Germinal center (tissue), 1 donor: ENCODE results near the gene NUDT9.
"Not testable (repeated sequence)": the region's sequence is repeated elsewhere in the genome, so short reads cannot be mapped to it uniquely, and the experiment has no call there.

ENCODE experiments used
- DNase-seq: peaks from one replicate; pipeline ENCODE4 v3.0.0; 2012; ENCODE audit warnings: mixed read lengths, low spot score

The NUDT9 gene

GRCh38 chr4:87422104-87423052 is at the start of gene NUDT9:
NUDT9 (plus strand) TSS chr4:87422573; CDS start chr4:87422906, 333 bp downstream.
- DNase-seq = peak; percentile 84

- DNase-seq = peak; percentile 19
Observed at GRCh38 chr4:87375719-87376291, 46.6 kb upstream of the NUDT9 start.

GRCh38 chr4:87377816-87378215 is 44.6 kb upstream of the NUDT9 start:
- DNase-seq = no peak

DNA sequence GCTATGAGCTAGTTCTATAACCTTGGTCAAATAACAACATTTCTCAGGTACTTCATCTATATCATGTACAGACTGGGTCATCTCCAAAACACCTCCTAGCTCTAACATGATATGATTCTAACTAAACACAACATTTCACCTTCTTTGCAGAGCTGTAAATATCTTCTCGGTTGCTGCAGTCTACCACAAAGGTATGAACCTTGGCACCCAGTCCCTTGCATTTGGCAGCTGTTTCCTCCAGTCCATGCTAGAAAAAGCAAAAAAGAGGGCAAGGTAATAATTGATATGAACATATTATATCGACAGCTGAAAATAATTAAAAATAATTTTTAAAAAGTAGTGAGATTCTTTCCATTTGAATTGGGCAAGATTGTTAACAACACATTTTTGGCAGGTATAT is 40.3 kb upstream of the NUDT9 start:
- no peak for DNase-seq

DNA sequence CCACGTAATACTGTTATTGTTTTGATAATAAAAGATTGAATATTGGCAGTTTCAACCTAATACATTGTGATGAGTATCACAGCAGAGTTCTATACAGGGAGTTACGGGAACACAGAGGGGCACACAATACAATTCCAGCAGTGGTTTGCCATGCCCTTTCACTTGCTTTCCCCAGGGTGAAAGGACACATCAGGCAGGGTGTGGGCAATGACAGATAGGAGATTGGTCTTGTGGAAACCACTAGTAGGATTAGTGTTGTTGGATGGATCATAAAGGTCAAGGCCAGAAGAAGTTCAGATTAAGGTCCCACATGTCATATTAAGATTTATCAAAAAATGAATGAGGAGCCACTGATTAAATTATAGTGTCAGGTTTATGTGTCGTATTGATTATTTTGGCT is 39.4 kb upstream of the NUDT9 start:
- no peak for DNase-seq

DNA sequence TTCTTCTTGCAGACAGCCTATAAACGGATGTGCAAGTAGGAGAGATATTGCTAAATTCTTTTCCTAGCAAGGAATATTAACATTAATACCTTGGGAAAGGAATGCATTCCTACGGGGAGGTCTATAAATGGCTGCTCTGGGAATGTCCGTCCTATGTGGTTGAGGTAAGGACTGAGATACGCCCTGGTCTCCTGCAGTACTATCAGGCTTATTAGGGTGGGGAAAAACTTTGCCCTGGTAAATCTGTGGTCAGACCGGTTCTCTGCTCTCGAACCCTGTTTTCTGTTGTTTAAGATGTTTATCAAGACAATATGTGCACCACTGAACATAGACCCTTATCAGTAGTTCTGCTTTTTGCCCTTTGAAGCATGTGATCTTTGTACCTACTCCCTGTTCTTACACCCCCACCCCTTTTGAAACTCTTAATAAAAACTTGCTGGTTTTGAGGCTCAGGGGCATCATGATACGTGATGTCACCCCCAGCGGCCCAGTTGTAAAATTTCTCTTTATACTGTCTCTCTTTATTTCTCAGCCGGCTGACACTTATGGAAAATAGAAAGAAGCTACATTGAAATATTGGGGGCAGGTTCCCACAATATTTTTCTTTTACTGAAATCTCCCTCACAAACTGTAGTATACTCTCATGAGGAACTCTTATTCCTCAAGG is 37.8 kb upstream of the NUDT9 start:
- not testable (repeated sequence) for DNase-seq

GRCh38 chr4:87387237-87387636 is 35.1 kb upstream of the NUDT9 start:
- DNase-seq = no peak

DNA sequence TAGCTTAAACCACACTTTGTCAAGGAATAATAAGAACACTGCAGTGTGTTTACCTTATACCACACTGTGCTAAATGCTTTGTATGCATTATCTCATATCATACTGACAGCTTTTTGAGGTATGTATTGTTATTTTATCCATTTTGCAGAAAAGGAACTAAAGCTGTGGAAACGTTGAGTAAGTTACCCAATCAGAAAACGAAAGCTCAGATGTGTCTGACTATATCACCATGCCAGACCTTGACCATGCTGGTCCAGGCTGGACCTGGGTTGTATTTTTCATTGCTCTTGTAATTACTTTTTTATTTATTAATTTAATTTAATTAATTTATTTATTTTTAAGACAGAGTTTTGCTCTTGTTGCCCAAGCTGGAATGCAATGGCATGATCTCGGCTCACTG is 33.5 kb upstream of the NUDT9 start:
- DNase-seq = no peak

GRCh38 chr4:87390055-87390454 is 32.3 kb upstream of the NUDT9 start:
- DNase-seq = not testable (repeated sequence)

GRCh38 chr4:87390551-87390890 is 31.9 kb upstream of the NUDT9 start:
- no peak for DNase-seq

DNA sequence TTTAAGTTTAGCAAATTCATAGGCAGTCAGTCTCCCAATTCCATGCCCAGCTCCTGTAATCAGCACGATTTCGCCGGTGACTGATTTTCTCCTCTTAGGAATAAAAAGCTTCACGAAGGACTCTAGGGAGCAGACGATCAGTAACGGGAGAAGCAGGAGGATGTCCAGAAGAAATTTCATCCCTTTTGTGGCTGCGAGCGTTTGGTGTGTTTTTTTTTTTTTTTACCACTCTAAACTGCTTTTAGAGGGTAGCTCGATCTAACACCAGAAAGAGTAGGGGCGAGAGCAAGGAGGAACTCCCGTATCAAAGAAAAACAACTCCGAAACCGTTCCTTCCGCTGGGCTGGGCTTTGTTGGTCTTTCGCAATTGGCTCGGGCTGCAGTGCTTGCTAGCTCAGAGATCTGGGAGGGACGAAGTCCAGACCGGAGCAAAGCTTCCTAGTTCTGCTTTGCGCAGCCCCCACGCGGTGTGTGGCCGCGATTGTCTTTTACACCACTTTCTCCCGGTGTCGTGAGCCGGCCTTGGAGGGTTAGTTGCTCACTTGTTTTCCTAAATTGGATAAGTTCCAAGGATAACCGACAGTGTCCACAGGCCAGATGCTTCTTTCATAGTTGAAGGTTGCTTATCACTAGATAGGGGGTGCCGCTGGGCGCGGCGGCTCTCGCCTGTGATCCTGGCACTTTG is 31.3 kb upstream of the NUDT9 start, which contains the start of gene HSD17B11:
Gene HSD17B11 (minus strand): TSS at position 298 of the 685 bp plus-strand sequence. CDS start 118 bp downstream, at position 180.
- DNase-seq = peak; percentile 92

DNA sequence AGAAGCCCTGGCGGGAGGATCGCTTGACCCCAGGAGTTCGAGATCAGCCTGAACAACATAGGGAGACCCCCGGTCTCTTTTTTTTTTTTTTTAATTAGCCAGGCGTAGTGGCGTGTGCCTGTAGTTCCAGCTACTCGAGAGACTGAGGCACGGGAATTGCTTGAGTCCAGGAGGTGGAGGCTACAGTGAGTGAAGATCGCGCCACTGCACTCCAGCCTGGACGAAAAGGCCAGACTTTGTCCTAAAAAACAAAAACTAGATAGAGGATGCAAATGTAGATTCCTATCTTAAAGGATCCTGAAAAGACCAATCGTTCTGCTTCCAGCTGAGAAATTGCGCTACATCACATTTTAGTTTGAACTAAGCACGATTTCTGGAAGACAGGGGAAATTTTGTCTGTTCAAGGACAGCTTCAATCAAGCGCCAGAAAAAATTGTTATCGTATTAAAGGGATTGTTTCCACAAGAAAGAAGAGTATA is 30.8 kb upstream of the NUDT9 start:
- no peak for DNase-seq

GRCh38 chr4:87392183-87392582 is 30.2 kb upstream of the NUDT9 start:
- no peak for DNase-seq

DNA sequence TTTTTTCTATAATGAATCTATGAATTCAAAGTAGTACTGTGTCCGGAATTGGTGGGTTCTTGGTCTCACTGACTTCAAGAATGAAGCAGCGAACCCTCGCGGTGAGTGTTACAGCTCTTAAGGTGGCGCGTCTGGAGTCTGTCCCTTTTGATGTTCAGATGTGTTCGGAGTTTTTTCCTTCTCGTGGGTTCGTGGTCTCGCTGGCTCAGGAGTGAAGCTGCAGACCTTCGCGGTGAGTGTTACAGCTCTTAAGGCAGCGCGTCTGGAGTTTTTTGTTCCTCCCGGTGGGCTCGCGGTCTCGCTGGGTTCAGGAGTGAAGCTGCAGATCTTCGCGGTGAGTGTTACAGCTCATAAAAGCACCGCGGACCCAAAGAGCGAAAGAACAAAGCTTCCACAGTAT is 27.3 kb upstream of the NUDT9 start:
- not testable (repeated sequence) for DNase-seq

GRCh38 chr4:87395851-87396250 is 26.5 kb upstream of the NUDT9 start:
- DNase-seq = not testable (repeated sequence)

GRCh38 chr4:87399148-87399547 is 23.2 kb upstream of the NUDT9 start:
- DNase-seq = no peak

- no peak for DNase-seq
Observed at GRCh38 chr4:87399954-87400353, 22.4 kb upstream of the NUDT9 start.

GRCh38 chr4:87403732-87404131 is 18.6 kb upstream of the NUDT9 start:
- not testable (repeated sequence) for DNase-seq

- DNase-seq = no peak
Observed at GRCh38 chr4:87405211-87405820, 17.1 kb upstream of the NUDT9 start.

- no peak for DNase-seq
Observed at GRCh38 chr4:87406462-87406861, 15.9 kb upstream of the NUDT9 start.

- not testable (repeated sequence) for DNase-seq
Observed at GRCh38 chr4:87406902-87407301, 15.5 kb upstream of the NUDT9 start.
